K562 (cell line): ENCODE data around the gene ZNF275. TPM values are rescaled to one million over a fixed set of nuclear protein-coding genes. Genes with fewer than 3 reads are reported as not detected.

Source experiments
- ATAC-seq: fragments of 200-7000 bp; cut with Tn5 transposase; 3 replicates; pipeline ENCODE4 v1.9.1; 2020; ENCODE audit warnings: moderate library complexity
- BruUV-seq: library from RNA; stranded (reverse); fragments of 400-500 nt; replicated peaks from 2 replicates; lab custom pipeline; 2021; lab: Mats Ljungman, UMichigan
- CTCF ChIA-PET: fragments of 300-600 bp; formaldehyde crosslinking; extraction: SDS; loops from one replicate; lab custom pipeline; 2021; ENCODE audit warnings: low intra/inter-chr PET ratio; lab: Yijun Ruan, JAX
- POLR2A ChIA-PET: fragments of 300-600, 350-650 bp; sonication (Branson Sonifier 250); formaldehyde crosslinking; extraction: SDS; loops from one replicate; lab custom pipeline; 2021; ENCODE audit warnings: antibody characterized with exemption, inconsistent platforms; lab: Yijun Ruan, JAX
- DNase-seq, 4 experiments: peaks; one replicate each; pipeline versions ENCODE4 v3.0.0 to v3.0.0-alpha.2; 2011 to 2018; ENCODE audit warnings: low spot score in 3 of 4, mixed read lengths in 3 of 4; ENCODE audit errors: extremely low read depth in 1 of 4
- FAIRE-seq: peaks from 2 replicates; lab custom pipeline; 2011; peaks lifted over from hg19 to GRCh38; lab: Jason Lieb, UNC
- H2AFZ ChIP-seq: 2 replicates; pipeline ENCODE4 v1.6.0; 2011; ENCODE audit warnings: low read depth, low read length, control low read depth, inconsistent platforms
- H3K27ac ChIP-seq: fragments of 200-600 bp; 3 replicates; pipeline ENCODE4 v1.8.0; 2011; ENCODE audit warnings: low read depth, mild to moderate bottlenecking, control low read depth, inconsistent platforms, low read length, moderate library complexity, mixed read lengths; ENCODE audit errors: extremely low read depth
- H3K27me3 ChIP-seq, 2 experiments: fragments of 300-600 bp in 1 of 2; 2 replicates in 1 of 2; 3 replicates in 1 of 2; pipeline versions ENCODE4 v1.6.0 to v1.8.0; 2011; ENCODE audit warnings: inconsistent platforms in 2 of 2, low read length in 2 of 2, mild to moderate bottlenecking in 1 of 2, mixed read lengths in 1 of 2, moderate library complexity in 1 of 2; ENCODE audit not compliant: control insufficient read depth in 2 of 2, insufficient read depth in 2 of 2
- H3K36me3 ChIP-seq: fragments of 300-600 bp; 3 replicates; pipeline ENCODE4 v1.8.0; 2011; ENCODE audit warnings: mild to moderate bottlenecking, low read length, inconsistent platforms; ENCODE audit not compliant: control insufficient read depth, insufficient read depth
- H3K4me1 ChIP-seq, 2 experiments: fragments of 200-600 bp in 1 of 2; replicated peaks in 1 of 2; 2 replicates in 1 of 2; 3 replicates in 1 of 2; pipeline versions ENCODE4 v1.5.1 to v1.8.0; 2011; ENCODE audit warnings: inconsistent platforms in 2 of 2, low read length in 2 of 2, mild to moderate bottlenecking in 1 of 2, mixed read lengths in 1 of 2, moderate library complexity in 1 of 2; ENCODE audit not compliant: control insufficient read depth in 2 of 2, insufficient read depth in 2 of 2
- H3K4me2 ChIP-seq: 2 replicates; pipeline ENCODE4 v1.6.1; 2011; ENCODE audit warnings: low read length, control low read depth, inconsistent platforms, mixed read lengths; ENCODE audit not compliant: insufficient read depth
- H3K4me3 ChIP-seq: fragments of 200-600 bp; sonication (generic), shearing (Covaris generic); 2 replicates; pipeline ENCODE4 v1.5.1; 2016; ENCODE audit warnings: control low read depth, inconsistent platforms
- H3K79me2 ChIP-seq: fragments of 200-600 bp; 3 replicates; pipeline ENCODE4 v1.8.0; 2011; ENCODE audit warnings: low read length, inconsistent platforms; ENCODE audit not compliant: control insufficient read depth, insufficient read depth
- H3K9ac ChIP-seq, 2 experiments: 2 replicates each; pipeline versions ENCODE4 v1.6.0 to v1.6.1; 2011; ENCODE audit warnings: low read depth in 2 of 2, low read length in 2 of 2, control low read depth in 1 of 2, inconsistent platforms in 1 of 2, mild to moderate bottlenecking in 1 of 2, mixed read lengths in 1 of 2; ENCODE audit not compliant: insufficient read depth in 1 of 2
- H3K9me1 ChIP-seq: one replicate; pipeline ENCODE4 v1.6.0; 2011; ENCODE audit warnings: inconsistent platforms, mild to moderate bottlenecking, low read length, moderate library complexity; ENCODE audit not compliant: control insufficient read depth, insufficient read depth
- H3K9me3 ChIP-seq: replicated peaks from 2 replicates; pipeline ENCODE4 v1.5.1; 2011; ENCODE audit warnings: low read depth, low read length, inconsistent platforms; ENCODE audit not compliant: control insufficient read depth, insufficient read depth
- H4K20me1 ChIP-seq: replicated peaks from 2 replicates; pipeline ENCODE4 v1.6.1; 2011; ENCODE audit warnings: low read length, inconsistent platforms, mixed read lengths; ENCODE audit not compliant: control insufficient read depth, insufficient read depth
- BHLHE40 ChIP-seq: IDR thresholded peaks from 2 replicates; pipeline ENCODE4 v1.6.1; 2011; ENCODE audit warnings: low read length, improper control_type of control experiment
- GABPA ChIP-seq: fragments of 200-800 bp; sonication (Bioruptor generic); conservative IDR thresholded peaks from 2 replicates; pipeline ENCODE4 v1.6.1; 2016; ENCODE audit warnings: low read depth, missing genetic modification characterization, missing compliant biosample characterization
- LCOR ChIP-seq: sonication (generic); formaldehyde crosslinking; IDR thresholded peaks from 2 replicates; pipeline ENCODE4 v1.8.0; 2022; ENCODE audit warnings: mild to moderate bottlenecking, missing genetic modification reagents
- MAX ChIP-seq: sonication (generic); formaldehyde crosslinking; IDR thresholded peaks from 2 replicates; pipeline ENCODE4 v1.9.0; 2022; ENCODE audit warnings: mild to moderate bottlenecking, missing genetic modification reagents
- PRMT5 ChIP-seq: sonication (generic); formaldehyde crosslinking; IDR thresholded peaks from 2 replicates; pipeline ENCODE4 v1.5.0; 2020; ENCODE audit warnings: missing genetic modification reagents
- SMAD3 ChIP-seq: fragments of 450-650 bp; formaldehyde crosslinking; conservative IDR thresholded peaks from 2 replicates; pipeline ENCODE4 v1.4.0; 2020; ENCODE audit warnings: mild to moderate bottlenecking
- STAT5A ChIP-seq: IDR thresholded peaks from 2 replicates; pipeline ENCODE4 v1.6.1; 2012; ENCODE audit warnings: low read length, inconsistent platforms, borderline replicate concordance
- WHSC1 ChIP-seq: IDR thresholded peaks from one replicate; pipeline ENCODE4 v1.6.1; 2012; ENCODE audit warnings: low read length, control low read depth, inconsistent platforms
- ZNF253 ChIP-seq: fragments of 250-450 bp; sonication (Bioruptor Pico); conservative IDR thresholded peaks from 2 replicates; pipeline ENCODE4 v1.6.1; 2021; ENCODE audit warnings: mild to moderate bottlenecking
- WGBS: fragments of 100-300 bp; shearing (Covaris generic); methylation state at CpG from one replicate; pipeline ENCODE4 v1.1.6; 2016; ENCODE audit warnings: low coverage, mixed read lengths; ENCODE audit not compliant: insufficient coverage; ENCODE audit errors: missing lambda C conversion rate; 5-methylcytosine and 5-hydroxymethylcytosine counted together
- in situ Hi-C: fragments of 300-500 bp; cut with MboI; formaldehyde crosslinking; loops from 4 replicates; pipeline ENCODE4 v1.15.0; 2018; ENCODE audit warnings: inconsistent platforms, mixed read lengths
- intact Hi-C: fragments of 100-400 bp; cut with micrococcal nuclease; formaldehyde crosslinking; loops from 2 replicates; pipeline ENCODE4 v1.14.2; 2022
- polyA plus RNA-seq, 8 experiments: library from polyadenylated mRNA; depleted of rRNA in 4 of 8; stranded (reverse) in 5 of 8; unstranded in 3 of 8; fragments of >200 nt; fragmentation: Nextera tagmentation in 2 of 8; fragmentation: Illumina TruSeq in 1 of 8; extraction: Ambion mirVana in 2 of 8; extraction: Trizol in 1 of 8; gene quantifications; 2 replicates each; pipeline versions ENCODE4 v1.2.1 to v1.2.3, GENCODE V29; 2011 to 2014; ENCODE audit warnings: inconsistent platforms in 1 of 8, missing spikeins in 1 of 8
- total RNA-seq, 7 experiments: library from RNA; depleted of rRNA in 6 of 7; stranded (reverse); fragments of >200 nt in 6 of 7; fragmentation: Illumina TruSeq in 2 of 7; extraction: Trizol in 2 of 7; gene quantifications; 2 replicates each; pipeline versions ENCODE4 v1.2.1 to v1.2.3, GENCODE V29; 2011 to 2021; ENCODE audit warnings: low replicate concordance in 1 of 7
- TF ChIP-seq, protein P1 (sequence below), 2 experiments: fragments of 450-650 bp in 1 of 2; sonication (generic) in 1 of 2; formaldehyde crosslinking in 1 of 2; IDR thresholded peaks in 1 of 2; conservative IDR thresholded peaks in 1 of 2; 2 replicates each; pipeline versions ENCODE4 v1.6.1 to v1.8.1; 2016 to 2023; ENCODE audit warnings: mild to moderate bottlenecking in 2 of 2, moderate library complexity in 2 of 2, inconsistent platforms in 1 of 2, missing genetic modification reagents in 1 of 2

ZNF275 gene
- total and polyA plus RNA-seq, 9 of the 15 experiments (the other 6 are each of a cell fraction or from before 2014, with no cell fraction given) = 2.1 to 19.1 (median 12.0) TPM

DNA sequence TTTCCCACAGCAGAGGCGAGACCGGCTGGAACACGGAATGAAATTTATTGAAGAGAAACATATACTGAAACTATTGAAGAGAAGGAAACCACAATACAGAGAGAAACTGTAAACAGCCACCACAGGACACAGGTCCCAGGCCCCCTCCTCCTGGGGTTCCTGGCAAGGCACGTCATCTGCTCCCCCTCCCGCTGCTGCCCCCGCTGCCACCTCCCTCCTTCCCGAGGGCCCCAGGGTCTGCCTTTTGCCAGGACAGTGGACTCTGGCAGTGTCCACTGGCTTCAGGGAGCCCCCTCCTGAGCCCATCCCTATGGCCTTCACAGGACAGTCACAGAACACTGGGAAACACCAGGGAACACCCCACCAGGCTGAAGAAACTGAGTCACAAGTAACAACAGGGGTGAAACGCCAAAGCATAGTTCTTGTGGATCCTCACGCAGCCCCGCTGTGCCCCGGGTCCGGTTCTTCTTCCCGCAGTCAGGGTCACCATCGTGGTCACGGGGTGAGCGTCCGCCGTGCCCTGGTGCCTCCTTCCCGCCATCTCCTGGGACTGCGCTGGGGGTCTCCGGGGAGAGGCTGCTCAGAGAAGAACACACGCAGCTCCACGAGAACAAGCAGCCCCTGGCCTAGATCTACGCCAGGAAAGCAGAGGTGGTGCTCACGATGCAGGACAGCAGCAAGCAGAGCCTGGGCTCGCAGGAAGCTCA, 61.8 kb downstream of the ZNF275 start (continued):
- TF ChIP-seq, protein P1, sequence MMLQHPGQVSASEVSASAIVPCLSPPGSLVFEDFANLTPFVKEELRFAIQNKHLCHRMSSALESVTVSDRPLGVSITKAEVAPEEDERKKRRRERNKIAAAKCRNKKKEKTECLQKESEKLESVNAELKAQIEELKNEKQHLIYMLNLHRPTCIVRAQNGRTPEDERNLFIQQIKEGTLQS (IDR thresholded peaks at IDR 0.05) = no peak
- TF ChIP-seq, protein P1 (CRISPR knock-in tag; conservative IDR thresholded peaks at IDR 0.05) = no peak
- TF ChIP-seq WHSC1 = no peak
- no peak for TF ChIP-seq ZNF253 (CRISPR knock-in tag)
- TF ChIP-seq PRMT5 (CRISPR knock-in tag) = no peak
- no peak for TF ChIP-seq STAT5A
- no peak for TF ChIP-seq SMAD3 (CRISPR knock-in tag)

GRCh38 chrX:153396320-153397195, 62.6 kb downstream of the ZNF275 start:
- no peaks in the 10 kb centered on the region for H4K20me1 ChIP-seq
- ATAC-seq = no peak
- POLR2A ChIA-PET = no interaction called here
- H2AFZ ChIP-seq = no peak overlapping the region
- H3K27me3 ChIP-seq = peaks cover 0 to 24% of the 10 kb centered on the region in 2 experiments; a peak in 2 of 5 replicates
- CTCF ChIA-PET = no interaction called here
- no peaks in the 10 kb centered on the region for H3K9me1 ChIP-seq
- peaks cover 0 to 22% of the 10 kb centered on the region in 2 experiments; a peak in 2 of 5 replicates for H3K4me1 ChIP-seq
- no peak overlapping the region for H3K27ac ChIP-seq
- FAIRE-seq = no peak
- H3K4me3 ChIP-seq = no peak overlapping the region
- BruUV-seq = no TSS peak
- TF ChIP-seq BHLHE40 (0 out of 2 replicates have a peak, but pooled peaks have one; percentile 38), LCOR (CRISPR knock-in tag) (no peak), GABPA (no peak), MAX (CRISPR knock-in tag) (peak; percentile 41; the same call in 1 of the 2 replicates)
- TF ChIP-seq, all 486 proteins: peak for 2
- Histone ChIP-seq H3K9ac (no peak overlapping the region), H3K36me3 (no peaks in the 10 kb centered on the region), H3K79me2 (no peaks in the 10 kb centered on the region), H3K4me2 (no peak overlapping the region), H3K9me3 (no peaks in the 10 kb centered on the region)
- no peak for DNase-seq
- WGBS = 6% methylated on average over 12 of the region's 26 CpGs
- intact Hi-C loops (no loop called here), in situ Hi-C loops (no loop called here)
